Measurements from ENCODE around the gene KCNK10.

- TF ChIP-seq EZH2 (IDR thresholded peaks at IDR 0.05; ENCODE audit: insufficient read depth, poor library complexity, severe bottlenecking) (no peak), EZH2phosphoT487 (IDR thresholded peaks at IDR 0.05; ENCODE audit: insufficient read depth, low read depth) (no peak)
These were observed 118.8 kb downstream of the KCNK10 start for GRCh38 chr14:88204221-88204620.

All from GM23248 (cell line).